Ovary (tissue), 9 donors: ENCODE measurements around the gene ACVR1. TPM values are rescaled to one million over a fixed set of nuclear protein-coding genes. Genes with fewer than 3 reads are reported as not detected.

Experiments used
- DNase-seq, 5 donors: peaks; one replicate each; pipeline ENCODE4 v3.0.0-alpha.2; 2019 to 2020
- H3K27ac ChIP-seq, 2 donors: fragments of 200-600 bp; one replicate each; pipeline versions ENCODE4 v1.5.1 to v1.8.0; 2019 to 2022
- H3K27me3 ChIP-seq: fragments of 200-600 bp; one replicate; pipeline ENCODE4 v1.8.0; 2022
- H3K36me3 ChIP-seq: fragments of 200-600 bp; sonication (generic); one replicate; pipeline ENCODE4 v1.5.1; 2019
- H3K4me1 ChIP-seq: one replicate; pipeline ENCODE4 v1.8.1; 2013; ENCODE audit warnings: mild to moderate bottlenecking, moderate library complexity; ENCODE audit not compliant: insufficient read depth
- H3K4me3 ChIP-seq: fragments of 200-600 bp; sonication (generic); one replicate; pipeline ENCODE4 v1.5.1; 2017
- H3K9me3 ChIP-seq, 2 donors: fragments of 200-600 bp in 1 of 2; sonication (generic) in 1 of 2; one replicate each; pipeline versions ENCODE4 v1.5.1 to v1.8.1; 2013 to 2019; ENCODE audit warnings: mild to moderate bottlenecking in 1 of 2, moderate library complexity in 1 of 2
- CTCF ChIP-seq, 3 donors: fragments of 450-650 bp in 2 of 3; fragments of 200-600 bp in 1 of 3; IDR thresholded peaks; one replicate each; pipeline versions ENCODE4 v1.5.1 to v1.8.0; 2016 to 2022; ENCODE audit warnings: antibody characterized with exemption in 3 of 3, mild to moderate bottlenecking in 1 of 3
- EP300 ChIP-seq: sonication (generic); formaldehyde crosslinking; IDR thresholded peaks from one replicate; pipeline ENCODE4 v1.6.1; 2017; ENCODE audit warnings: antibody characterized with exemption
- POLR2A ChIP-seq: fragments of 450-650 bp; IDR thresholded peaks from one replicate; pipeline ENCODE4 v1.6.1; 2017; ENCODE audit warnings: antibody characterized with exemption, mild to moderate bottlenecking, moderate library complexity
- WGBS, 3 donors: extraction: QIAGEN DNeasy Blood & Tissue Kit in 1 of 3; methylation state at CpG; one replicate each; pipeline versions ENCODE4 v1.1.5 to v1.1.7; 2013 to 2017; 5-methylcytosine and 5-hydroxymethylcytosine counted together
- intact Hi-C, 4 donors: fragments of 100-400 bp; cut with DNase I; formaldehyde crosslinking; loops; one replicate each; pipeline versions ENCODE4 v1.11.0 to v1.15.1; 2022 to 2023
- polyA plus RNA-seq, 2 donors: library from polyadenylated mRNA; stranded (reverse); fragments of 200-250 nt in 1 of 2; fragments of 350-450 nt in 1 of 2; fragmentation: Illumina TruSeq in 1 of 2; extraction: RNeasy Lipid Tissue Mini Kit (QIAGEN cat#74804) in 1 of 2; gene quantifications; one replicate each; pipeline ENCODE4 v1.2.3, GENCODE V29; 2013 to 2014
- total RNA-seq, 7 donors: library from RNA; depleted of rRNA in 2 of 7; stranded (reverse); fragments of >200 nt in 2 of 7; fragmentation: NEBNext Ultra II Directional in 3 of 7; extraction: Animal tissue kit (Norgen Biotek cat#: 25700) in 3 of 7; gene quantifications; one replicate each; pipeline versions ENCODE4 v1.1.0 to v1.2.4, GENCODE V29; 2016 to 2023
- donor health status: DM: no; HTN: no; CAD: no; lungs with moderate emphysema.
- donor health status: DM: no; HTN: no; CAD: no.
- donor health status: Bipolar disorder and iron deficiency.
- donor health status: DM: yes; HTN: yes; CAD: no.
- donor health status: DM: no; HTN: no; CAD: no.
- donor health status: DM: yes; HTN: yes; CAD: no.

ACVR1 gene
- total and polyA plus RNA-seq, 9 donors: 23.4 to 51.2 (median 30.4) TPM

- WGBS, 3 donors: 94 to 99% (median 98%) methylated on average over 6 of the region's 6 CpGs
- Histone ChIP-seq H3K4me3 (no peak overlapping the region), H3K36me3 (no peaks in the 10 kb centered on the region), H3K9me3 (no peaks in the 10 kb centered on the region), H3K4me1 (no peaks in the 10 kb centered on the region), H3K27ac (no peak overlapping the region), H3K27me3 (no peaks in the 10 kb centered on the region)
- intact Hi-C loops: no loop called here
- TF ChIP-seq POLR2A (no peak), CTCF (IDR thresholded peaks at IDR 0.05) (no peak)
- DNase-seq: no peak
Observed at GRCh38 chr2:157744571-157745076, 131.5 kb downstream of the ACVR1 start.

- DNase-seq: no peak
- no peaks in the 10 kb centered on the region for H3K4me1 ChIP-seq
- H3K4me3 ChIP-seq: no peak overlapping the region
- intact Hi-C loops: no loop called here
- no peaks in the 10 kb centered on the region for H3K36me3 ChIP-seq
- WGBS, 3 donors: 94 to 99% (median 95%) methylated on average over 2 of the region's 2 CpGs
- H3K9me3 ChIP-seq: no peaks in the 10 kb centered on the region
- no peaks in the 10 kb centered on the region for H3K27me3 ChIP-seq
- TF ChIP-seq CTCF (IDR thresholded peaks at IDR 0.05): no peak
- H3K27ac ChIP-seq: no peak overlapping the region
Observed at GRCh38 chr2:157743051-157743450, 133.1 kb downstream of the ACVR1 start.

GRCh38 chr2:157741819-157742484, 134.2 kb downstream of the ACVR1 start:
- peaks cover 0 to 2% of the 10 kb centered on the region in 2 donors for H3K9me3 ChIP-seq
- H3K4me3 ChIP-seq: no peak overlapping the region
- TF ChIP-seq CTCF (IDR thresholded peaks at IDR 0.05) (no peak), POLR2A (no peak), EP300 (no peak)
- no peaks in the 10 kb centered on the region for H3K4me1 ChIP-seq
- H3K27me3 ChIP-seq: no peaks in the 10 kb centered on the region
- intact Hi-C loops: no loop called here
- DNase-seq: no peak
- H3K27ac ChIP-seq: no peak overlapping the region
- WGBS, 3 donors: 87 to 92% (median 92%) methylated on average over 14 of the region's 14 CpGs
- no peaks in the 10 kb centered on the region for H3K36me3 ChIP-seq

GRCh38 chr2:157737656-157738055, 138.5 kb downstream of the ACVR1 start:
- intact Hi-C loops: no loop called here

More at GRCh38 chr2:157737656-157738055, 138.5 kb downstream of the ACVR1 start:
- Histone ChIP-seq H3K9me3 (peaks cover 0 to 2% of the 10 kb centered on the region in 2 donors), H3K27me3 (no peaks in the 10 kb centered on the region), H3K4me1 (no peaks in the 10 kb centered on the region), H3K27ac (no peak overlapping the region), H3K36me3 (no peaks in the 10 kb centered on the region), H3K4me3 (no peak overlapping the region)
- WGBS, 3 donors: 86 to 89% (median 89%) methylated on average over 2 of the region's 2 CpGs
- no peak for TF ChIP-seq CTCF (IDR thresholded peaks at IDR 0.05)
- TF ChIP-seq EP300: no peak
- no peak for TF ChIP-seq POLR2A
- no peak for DNase-seq
